Ishikawa (cell line): ENCODE results near the gene SRF.

Source experiments
- CEBPB ChIP-seq: IDR thresholded peaks from 2 replicates; pipeline ENCODE4 v1.6.1; 2012
- CREB1 ChIP-seq: IDR thresholded peaks from 2 replicates; pipeline ENCODE4 v1.6.1; 2012; ENCODE audit warnings: low read depth
- EP300 ChIP-seq: IDR thresholded peaks from 2 replicates; pipeline ENCODE4 v1.6.1; 2012; ENCODE audit warnings: borderline replicate concordance
- FOXM1 ChIP-seq: IDR thresholded peaks from 2 replicates; pipeline ENCODE4 v1.6.1; 2012; ENCODE audit warnings: low read depth, borderline replicate concordance
- MAX ChIP-seq: IDR thresholded peaks from 2 replicates; pipeline ENCODE4 v1.6.1; 2012
- NFIC ChIP-seq: IDR thresholded peaks from 2 replicates; pipeline ENCODE4 v1.6.1; 2012
- RAD21 ChIP-seq: IDR thresholded peaks from 2 replicates; pipeline ENCODE4 v1.6.1; 2012; ENCODE audit warnings: low read depth
- REST ChIP-seq: IDR thresholded peaks from 2 replicates; pipeline ENCODE4 v1.6.1; 2012; ENCODE audit warnings: low read depth, mild to moderate bottlenecking
- TAF1 ChIP-seq: IDR thresholded peaks from 2 replicates; pipeline ENCODE4 v1.6.1; 2012; ENCODE audit warnings: low read depth, mild to moderate bottlenecking
- TEAD4 ChIP-seq: IDR thresholded peaks from 2 replicates; pipeline ENCODE4 v1.6.1; 2012
- USF1 ChIP-seq: IDR thresholded peaks from 2 replicates; pipeline ENCODE4 v1.6.1; 2012
- YY1 ChIP-seq: IDR thresholded peaks from 2 replicates; pipeline ENCODE4 v1.6.1; 2012; ENCODE audit warnings: low read depth
- ZBTB7A ChIP-seq: IDR thresholded peaks from 2 replicates; pipeline ENCODE4 v1.6.1; 2012; ENCODE audit warnings: low read depth

GRCh38 chr6:43192911-43193310, 21.8 kb downstream of the SRF start:
- no peak for TF ChIP-seq EP300
- TF ChIP-seq ZBTB7A, result no peak
- TF ChIP-seq TAF1, result no peak
- TF ChIP-seq REST, result no peak
- TF ChIP-seq MAX, result no peak
- no peak for TF ChIP-seq FOXM1
- TF ChIP-seq RAD21, result no peak
- TF ChIP-seq NFIC, result no peak
- TF ChIP-seq TEAD4, result no peak
- TF ChIP-seq CREB1, result no peak
- TF ChIP-seq USF1, result no peak
- no peak for TF ChIP-seq CEBPB
- no peak for TF ChIP-seq YY1
